ENCODE measurements around the gene MYRF.

DNA sequence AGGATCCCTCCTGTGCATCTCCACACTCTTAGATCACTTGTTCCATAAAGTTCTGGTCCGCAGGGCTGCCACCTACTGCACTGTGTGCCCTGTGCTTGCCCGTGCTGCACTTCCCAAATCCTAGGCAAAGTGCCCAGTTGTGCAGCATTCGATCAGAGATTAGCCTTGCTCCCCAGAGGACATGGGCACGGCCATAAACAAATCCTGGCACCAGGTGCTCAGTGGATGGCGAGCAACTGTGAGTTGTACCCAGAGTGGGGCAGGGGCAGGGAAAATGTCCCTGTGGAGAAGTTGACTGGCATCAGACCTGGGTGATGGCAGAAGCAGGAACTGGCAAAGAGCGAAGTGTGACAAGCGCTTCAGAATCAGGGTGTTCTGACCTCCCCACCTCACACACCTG, 80.3 kb downstream of the MYRF start:
- TF ChIP-seq CTCF (IDR thresholded peaks at IDR 0.05) (no peak), ZFX (IDR thresholded peaks at IDR 0.05; ENCODE audit: borderline replicate concordance) (no peak)

All from 22Rv1 (cell line).